ENCODE measurements around the gene TMEM178B. TPM values are rescaled to one million over a fixed set of nuclear protein-coding genes. Genes with fewer than 3 reads are reported as not detected.

TMEM178B gene
- polyA plus RNA-seq, 1 experiment = 0.01 TPM

- no peak overlapping the region for H3K27ac ChIP-seq (ENCODE audit: low read depth, low read length)
- no peak for DNase-seq (ENCODE audit: low read depth, low spot score)
- POLR2A ChIA-PET = no interaction called here
- CTCF ChIA-PET = no interaction called here
- H3K27me3 ChIP-seq (ENCODE audit: control insufficient read depth, insufficient read depth, low read length) = no peaks in the 10 kb centered on the region
- no peak overlapping the region for H3K4me3 ChIP-seq (ENCODE audit: low read depth, low read length)
- H3K9me3 ChIP-seq (ENCODE audit: control insufficient read depth, insufficient read depth, low read length) = peaks cover 8% of the 10 kb centered on the region; the same call in 1 of the 2 replicates
- no peak for TF ChIP-seq CTCF (IDR thresholded peaks at IDR 0.05; ENCODE audit: low read depth, low read length)
Observed at GRCh38 chr7:141386881-141387280, 313.0 kb downstream of the TMEM178B start.

GRCh38 chr7:141387521-141388217, 313.8 kb downstream of the TMEM178B start:
- DNase-seq (ENCODE audit: low read depth, low spot score) = no peak
- no peak for TF ChIP-seq CTCF (IDR thresholded peaks at IDR 0.05; ENCODE audit: low read depth, low read length)
- ChIA-PET POLR2A (no interaction called here), CTCF (no interaction called here)
- Histone ChIP-seq H3K27ac (ENCODE audit: low read depth, low read length) (no peak overlapping the region), H3K4me3 (ENCODE audit: low read depth, low read length) (no peak overlapping the region), H3K27me3 (ENCODE audit: control insufficient read depth, insufficient read depth, low read length) (no peaks in the 10 kb centered on the region), H3K9me3 (ENCODE audit: control insufficient read depth, insufficient read depth, low read length) (peaks cover 8% of the 10 kb centered on the region; the same call in 1 of the 2 replicates)

GRCh38 chr7:141389140-141389796, 315.4 kb downstream of the TMEM178B start:
- no peak for TF ChIP-seq CTCF (IDR thresholded peaks at IDR 0.05; ENCODE audit: low read depth, low read length)
- POLR2A ChIA-PET = no interaction called here
- CTCF ChIA-PET = no interaction called here
- Histone ChIP-seq H3K27me3 (ENCODE audit: control insufficient read depth, insufficient read depth, low read length) (no peaks in the 10 kb centered on the region), H3K27ac (ENCODE audit: low read depth, low read length) (no peak overlapping the region), H3K4me3 (ENCODE audit: low read depth, low read length) (no peak overlapping the region), H3K9me3 (ENCODE audit: control insufficient read depth, insufficient read depth, low read length) (peaks cover 11% of the 10 kb centered on the region)
- DNase-seq (ENCODE audit: low read depth, low spot score) = no peak

GRCh38 chr7:141390339-141390738, 316.5 kb downstream of the TMEM178B start:
- H3K27ac ChIP-seq (ENCODE audit: low read depth, low read length) = no peak overlapping the region
- no peak for TF ChIP-seq CTCF (IDR thresholded peaks at IDR 0.05; ENCODE audit: low read depth, low read length)
- no peak overlapping the region for H3K4me3 ChIP-seq (ENCODE audit: low read depth, low read length)
- H3K9me3 ChIP-seq (ENCODE audit: control insufficient read depth, insufficient read depth, low read length) = peaks cover 13% of the 10 kb centered on the region
- no peaks in the 10 kb centered on the region for H3K27me3 ChIP-seq (ENCODE audit: control insufficient read depth, insufficient read depth, low read length)
- ChIA-PET POLR2A (no interaction called here), CTCF (no interaction called here)
- no peak for DNase-seq (ENCODE audit: low read depth, low spot score)

GRCh38 chr7:141393056-141393455, 319.2 kb downstream of the TMEM178B start:
- POLR2A ChIA-PET = no interaction called here
- TF ChIP-seq CTCF (IDR thresholded peaks at IDR 0.05; ENCODE audit: low read depth, low read length) = no peak
- no peak overlapping the region for H3K27ac ChIP-seq (ENCODE audit: low read depth, low read length)
- H3K4me3 ChIP-seq (ENCODE audit: low read depth, low read length) = no peak overlapping the region
- CTCF ChIA-PET = no interaction called here
- DNase-seq (ENCODE audit: low read depth, low spot score) = no peak
- H3K27me3 ChIP-seq (ENCODE audit: control insufficient read depth, insufficient read depth, low read length) = no peaks in the 10 kb centered on the region
- peaks cover 16% of the 10 kb centered on the region for H3K9me3 ChIP-seq (ENCODE audit: control insufficient read depth, insufficient read depth, low read length)
